NCI-H1105 treated with DMSO at 0.1 percent for 48 hours (cell line): ENCODE measurements around the gene TINCR.

Source experiments
- DNase-seq: peaks from one replicate; lab custom pipeline; 2025; lab: John Stamatoyannopoulos, UW

Gene TINCR

GRCh38 chr19:5512715-5513114 is 55.0 kb downstream of the TINCR start:
- DNase-seq = no peak
